CD4-positive, alpha-beta T cell treated with Interleukin-6 at 100 ng/mL for 8 hours (primary cell): ENCODE data around the gene DISP1.
"Not testable (repeated sequence)": the region's sequence is repeated elsewhere in the genome, so short reads cannot be mapped to it uniquely, and the experiment has no call there.

Experiments used
- DNase-seq: peaks from one replicate; pipeline ENCODE4 v3.0.0-alpha.2; 2020; ENCODE audit warnings: mixed read lengths, low spot score

Gene DISP1

GRCh38 chr1:222792744-222793143 is 22.1 kb upstream of the DISP1 start:
- no peak for DNase-seq

DNA sequence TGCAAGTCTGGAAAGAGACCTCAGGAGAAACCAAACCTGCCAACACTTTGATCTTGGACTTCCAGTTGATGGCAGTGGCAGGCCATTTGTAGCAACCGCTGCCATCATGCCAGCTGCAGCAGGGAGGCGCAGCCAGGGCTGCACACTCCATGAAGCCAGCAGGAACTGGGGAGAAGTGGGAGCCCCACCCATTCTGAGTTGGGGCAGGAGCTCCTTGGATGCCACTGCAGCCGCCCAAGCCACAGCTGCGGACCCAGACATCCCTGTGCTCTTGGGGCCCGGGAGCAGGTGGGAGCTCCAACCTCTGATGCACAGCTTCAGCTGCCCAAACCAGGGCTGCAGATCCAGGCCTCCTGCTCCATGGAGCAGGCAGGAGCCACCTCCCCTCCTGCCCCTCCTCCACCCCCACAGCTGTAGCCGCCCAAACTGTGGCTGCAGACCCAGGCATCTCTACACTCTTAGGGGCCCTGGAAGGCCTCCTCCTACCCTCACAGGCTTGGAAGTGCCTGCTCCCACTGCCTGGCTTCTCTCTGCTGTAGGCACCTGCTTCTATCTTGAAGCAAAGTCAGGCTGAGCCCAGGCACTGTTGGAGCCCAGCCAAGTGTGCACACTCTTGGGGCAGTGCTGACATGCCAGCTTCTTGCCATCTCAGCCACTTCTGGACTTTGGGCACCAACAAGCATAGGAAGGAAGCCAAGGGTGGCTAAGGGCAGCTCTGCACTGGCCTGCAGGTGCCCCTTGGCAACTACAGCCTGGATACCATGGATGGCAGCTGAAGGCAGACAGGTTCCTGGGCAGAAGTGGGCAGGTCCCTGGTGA is 20.0 kb upstream of the DISP1 start:
- no peak for DNase-seq

DNA sequence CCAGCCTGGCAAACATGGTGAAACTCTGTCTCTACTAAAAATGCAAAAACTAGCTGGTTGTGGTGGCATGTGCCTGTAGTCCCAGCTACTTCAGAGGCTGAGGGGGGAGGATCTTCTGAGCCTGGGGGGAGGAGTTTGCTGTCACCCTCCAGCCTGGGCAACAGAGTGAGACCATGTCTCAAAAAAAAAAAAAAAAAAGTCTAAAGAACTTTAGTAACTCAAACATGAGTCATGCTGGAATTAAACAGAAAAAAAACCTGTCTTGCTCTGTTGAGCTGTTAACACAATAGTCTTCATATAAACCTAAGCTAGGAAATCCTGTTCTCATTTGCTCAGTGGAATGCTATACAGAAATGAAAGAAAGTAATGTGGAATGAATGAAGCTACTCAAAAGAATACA is 16.7 kb upstream of the DISP1 start:
- DNase-seq, result no peak

DNA sequence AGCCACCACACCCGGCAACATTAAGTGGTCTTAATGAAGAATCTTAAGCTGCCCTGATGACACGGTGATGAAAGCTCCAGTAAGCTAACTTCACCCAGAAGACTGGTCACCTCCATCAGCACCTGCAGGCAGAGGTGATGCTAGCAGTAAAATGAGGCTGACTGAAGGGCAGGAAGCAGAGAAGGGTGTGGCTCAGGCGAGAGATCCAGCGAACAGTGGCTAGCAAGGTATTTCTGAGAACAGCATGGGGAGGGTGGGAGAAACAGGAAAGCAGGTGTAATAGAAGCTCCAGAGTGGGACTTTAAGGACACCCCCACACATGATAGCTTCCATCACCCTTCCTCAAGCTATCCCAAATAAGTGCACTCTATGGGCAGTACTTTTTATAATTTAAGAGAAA is 15.9 kb upstream of the DISP1 start:
- no peak for DNase-seq

DNA sequence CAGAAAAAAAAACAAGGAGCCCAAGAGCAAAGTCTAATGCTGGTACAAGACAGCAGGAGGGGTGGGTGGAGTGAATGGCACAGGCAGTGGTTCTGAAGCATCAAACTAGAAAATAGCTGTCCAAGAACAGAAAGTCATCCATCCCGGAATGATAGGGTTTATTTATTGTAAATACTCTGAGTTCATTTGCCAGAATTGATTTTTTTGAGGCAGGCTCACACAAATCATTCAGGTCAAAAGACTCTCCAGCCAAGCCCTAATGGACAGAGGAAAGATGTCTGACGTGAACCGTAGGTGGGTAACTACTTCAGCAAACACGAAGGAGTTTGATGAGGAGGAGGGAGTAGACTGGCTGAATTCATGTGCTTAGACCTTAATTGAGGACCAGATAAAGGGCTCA is 13.8 kb upstream of the DISP1 start:
- no peak for DNase-seq

GRCh38 chr1:222811671-222812070 is 3.2 kb upstream of the DISP1 start:
- no peak for DNase-seq

- DNase-seq, result no peak
Measured at GRCh38 chr1:222813866-222814535, 838 bp upstream of the DISP1 start.

DNA sequence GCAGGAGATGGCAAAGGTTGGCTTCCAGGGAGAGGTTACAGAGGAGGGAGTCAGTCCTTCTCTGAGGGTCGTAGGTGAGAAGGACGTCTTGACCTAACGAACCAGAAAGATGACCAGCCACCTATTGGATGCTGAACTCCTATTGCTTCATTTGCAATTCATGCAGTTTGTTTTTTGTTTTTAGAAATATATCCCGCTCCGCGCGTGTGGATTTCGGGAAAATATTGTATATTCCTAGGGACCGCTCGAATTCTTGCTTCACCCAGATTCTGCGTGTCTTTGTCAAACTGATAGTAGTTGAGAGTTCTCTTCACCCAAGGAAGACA is 564 bp downstream of the DISP1 start:
- DNase-seq, result no peak

- DNase-seq, result no peak
Measured at GRCh38 chr1:222817529-222817928, 2.7 kb downstream of the DISP1 start.

GRCh38 chr1:222818171-222818570 is 3.3 kb downstream of the DISP1 start:
- no peak for DNase-seq

GRCh38 chr1:222820171-222820712 is 5.4 kb downstream of the DISP1 start:
- no peak for DNase-seq

DNA sequence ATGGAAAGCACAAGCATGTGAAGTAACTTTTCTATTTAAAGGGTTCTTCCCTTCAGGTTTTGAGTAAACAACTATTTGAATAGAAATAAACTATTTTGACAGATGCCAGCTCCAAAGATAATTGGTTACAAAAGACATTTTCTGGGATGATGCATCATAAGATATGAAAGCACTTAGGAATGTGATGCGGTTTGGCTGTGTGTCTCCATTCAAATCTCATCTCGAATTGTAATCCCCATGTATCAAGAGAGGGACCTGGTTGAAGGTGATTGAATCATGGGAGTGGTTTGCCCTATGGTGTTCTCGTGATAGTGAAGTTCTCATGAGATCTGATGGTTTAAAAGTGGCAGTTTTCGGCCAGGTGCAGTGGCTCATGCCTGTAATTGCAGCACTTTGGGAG is 6.4 kb downstream of the DISP1 start:
- DNase-seq, result no peak

GRCh38 chr1:222823695-222824094 is 8.9 kb downstream of the DISP1 start:
- no peak for DNase-seq

DNA sequence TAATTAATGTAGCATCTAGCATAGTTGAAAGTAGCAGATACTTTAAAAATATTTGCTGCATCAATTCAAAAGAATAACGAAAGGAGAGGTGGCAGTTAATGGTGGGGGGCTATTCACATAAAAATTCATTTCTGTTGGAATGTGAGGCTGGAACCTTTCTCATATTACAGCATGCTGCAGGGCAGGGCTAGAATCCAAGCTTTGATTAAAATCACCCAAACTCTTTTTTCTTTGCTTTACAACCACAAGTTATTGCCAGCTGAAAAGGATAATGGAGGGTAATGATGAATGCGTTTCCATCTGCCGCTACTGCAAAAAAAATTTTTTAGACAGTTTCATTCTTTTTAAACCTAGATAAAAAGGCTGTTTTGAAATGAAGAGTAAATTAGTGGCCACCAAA is 9.8 kb downstream of the DISP1 start:
- no peak for DNase-seq

GRCh38 chr1:222828939-222829338 is 14.1 kb downstream of the DISP1 start:
- DNase-seq, result no peak

DNA sequence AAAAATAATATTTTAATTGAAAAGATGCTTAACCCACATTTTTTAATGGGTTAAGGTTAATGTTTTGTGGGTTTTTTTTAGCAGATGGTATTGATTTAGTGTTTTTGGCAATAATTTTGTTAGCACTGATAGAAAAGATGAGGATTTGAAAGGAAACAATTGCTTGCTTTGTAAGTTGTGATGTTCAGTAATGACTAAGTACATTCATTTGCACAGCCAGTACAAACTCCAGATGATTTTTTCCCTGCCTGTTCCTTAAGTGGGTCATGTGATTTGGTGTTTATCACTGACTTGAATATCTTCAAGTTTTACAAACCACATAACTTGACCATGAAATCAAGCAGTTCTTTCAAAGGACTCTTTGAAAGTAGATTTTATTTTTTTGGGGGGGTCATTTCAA is 15.0 kb downstream of the DISP1 start:
- DNase-seq, result no peak

GRCh38 chr1:222833356-222833876 is 18.6 kb downstream of the DISP1 start:
- DNase-seq, result no peak

GRCh38 chr1:222843469-222844410 is 28.9 kb downstream of the DISP1 start:
- DNase-seq, result no peak

GRCh38 chr1:222844411-222844779 is 29.6 kb downstream of the DISP1 start:
- DNase-seq, result no peak

- no peak for DNase-seq
Measured at GRCh38 chr1:222845763-222846162, 30.9 kb downstream of the DISP1 start.

- DNase-seq, result not testable (repeated sequence)
Measured at GRCh38 chr1:222850550-222850949, 35.7 kb downstream of the DISP1 start.

- DNase-seq, result no peak
Measured at GRCh38 chr1:222852326-222852725, 37.5 kb downstream of the DISP1 start.
